HepG2 (cell line): ENCODE results near the gene CYP2U1. TPM values are rescaled to one million over a fixed set of nuclear protein-coding genes. Genes with fewer than 3 reads are reported as not detected.

Experiments
- ATAC-seq: fragments of 200-7000 bp; cut with Tn5 transposase; 3 replicates; pipeline ENCODE4 v1.9.1; 2020; ENCODE audit warnings: mild to moderate bottlenecking, moderate library complexity
- BruUV-seq: library from RNA; stranded (reverse); fragments of 400-500 nt; replicated peaks from 2 replicates; lab custom pipeline; 2021; lab: Mats Ljungman, UMichigan
- CTCF ChIA-PET: fragments of 300-600 bp; formaldehyde crosslinking; extraction: SDS; loops from one replicate; lab custom pipeline; 2021; ENCODE audit warnings: low total read pairs, inconsistent platforms, low intra/inter-chr PET ratio; lab: Yijun Ruan, JAX
- POLR2A ChIA-PET: fragments of 350-600 bp; sonication (Branson Sonifier 250); formaldehyde crosslinking; loops from one replicate; lab custom pipeline; 2020; ENCODE audit warnings: antibody characterized with exemption, inconsistent platforms; lab: Yijun Ruan, JAX
- DNase-seq: peaks from one replicate; pipeline ENCODE4 v3.0.0-alpha.2; 2015; ENCODE audit warnings: low spot score
- FAIRE-seq: peaks from 3 replicates; lab custom pipeline; 2011; peaks lifted over from hg19 to GRCh38; lab: Jason Lieb, UNC
- H2AFZ ChIP-seq: one replicate; pipeline ENCODE4 v1.6.1; 2011; ENCODE audit warnings: low read length, inconsistent platforms
- H3K27ac ChIP-seq: fragments of 300-600 bp; 3 replicates; pipeline ENCODE4 v1.8.0; 2011; ENCODE audit warnings: mixed run types, mild to moderate bottlenecking, mixed read lengths, low read length, inconsistent platforms; ENCODE audit not compliant: insufficient read depth; ENCODE audit errors: extremely low read length
- H3K27me3 ChIP-seq, 2 experiments: fragments of 200-600 bp in 1 of 2; 2 replicates in 1 of 2; 3 replicates in 1 of 2; pipeline versions ENCODE4 v1.6.0 to v1.8.0; 2011; ENCODE audit warnings: low read length in 2 of 2, mild to moderate bottlenecking in 2 of 2, moderate library complexity in 2 of 2, inconsistent platforms in 1 of 2; ENCODE audit not compliant: insufficient read depth in 2 of 2, control insufficient read depth in 1 of 2
- H3K36me3 ChIP-seq, 2 experiments: fragments of 200-600 bp in 1 of 2; replicated peaks in 1 of 2; 2 replicates in 1 of 2; 3 replicates in 1 of 2; pipeline versions ENCODE4 v1.5.1 to v1.8.0; 2011; ENCODE audit warnings: low read length in 2 of 2, inconsistent platforms in 1 of 2; ENCODE audit not compliant: insufficient read depth in 2 of 2, control insufficient read depth in 1 of 2
- H3K4me1 ChIP-seq: 2 replicates; pipeline ENCODE4 v1.5.1; 2012; ENCODE audit warnings: low read length, inconsistent platforms; ENCODE audit not compliant: insufficient read depth
- H3K4me2 ChIP-seq: 2 replicates; pipeline ENCODE4 v1.6.0; 2011; ENCODE audit warnings: low read depth, low read length, inconsistent platforms
- H3K4me3 ChIP-seq, 3 experiments: fragments of 200-600 bp in 1 of 3; sonication (generic), shearing (Covaris generic) in 1 of 3; replicated peaks in 1 of 3; 2 replicates each; pipeline ENCODE4 v1.5.1; 2011 to 2016; ENCODE audit warnings: low read length in 3 of 3, inconsistent platforms in 2 of 3, low read depth in 2 of 3, mild to moderate bottlenecking in 2 of 3, control low read depth in 1 of 3, mixed read lengths in 1 of 3; ENCODE audit not compliant: insufficient read depth in 1 of 3
- H3K79me2 ChIP-seq: one replicate; pipeline ENCODE4 v1.6.1; 2011; ENCODE audit warnings: low read length, inconsistent platforms; ENCODE audit not compliant: insufficient read depth
- H3K9ac ChIP-seq: 2 replicates; pipeline ENCODE4 v1.6.0; 2011; ENCODE audit warnings: mild to moderate bottlenecking, low read depth, low read length, inconsistent platforms; ENCODE audit not compliant: insufficient read depth
- H3K9me3 ChIP-seq: 2 replicates; pipeline ENCODE4 v1.5.1; 2012; ENCODE audit warnings: mild to moderate bottlenecking, low read length
- H4K20me1 ChIP-seq: 2 replicates; pipeline ENCODE4 v1.6.0; 2011; ENCODE audit warnings: inconsistent platforms, mild to moderate bottlenecking, low read length, moderate library complexity; ENCODE audit not compliant: insufficient read depth
- DBP ChIP-seq: sonication (generic); formaldehyde crosslinking; IDR thresholded peaks from 2 replicates; pipeline ENCODE4 v1.4.0; 2020; ENCODE audit warnings: missing genetic modification reagents; ENCODE audit errors: not compliant biosample characterization
- GLI4 ChIP-seq: sonication (generic); formaldehyde crosslinking; IDR thresholded peaks from 2 replicates; pipeline ENCODE4 v1.5.1; 2020; ENCODE audit warnings: missing genetic modification reagents, mild to moderate bottlenecking, moderate library complexity, borderline replicate concordance
- HNRNPLL ChIP-seq: fragments of 200-400 bp; formaldehyde crosslinking; IDR thresholded peaks from 2 replicates; pipeline ENCODE4 v1.6.1; 2017; ENCODE audit warnings: mild to moderate bottlenecking, low read depth, low read length; ENCODE audit not compliant: poor library complexity, severe bottlenecking
- IRF1 ChIP-seq: sonication (generic); formaldehyde crosslinking; IDR thresholded peaks from 2 replicates; pipeline ENCODE4 v1.4.0; 2020; ENCODE audit warnings: low read depth, mild to moderate bottlenecking, missing genetic modification reagents
- NKX3-1 ChIP-seq: sonication (generic); formaldehyde crosslinking; IDR thresholded peaks from 2 replicates; pipeline ENCODE4 v1.5.0; 2020; ENCODE audit warnings: missing genetic modification reagents
- RFX5 ChIP-seq: IDR thresholded peaks from 2 replicates; pipeline ENCODE4 v1.6.1; 2011; ENCODE audit warnings: low read depth, low read length, improper control_type of control experiment
- SP2 ChIP-seq: sonication (generic); formaldehyde crosslinking; IDR thresholded peaks from 2 replicates; pipeline ENCODE4 v1.5.1; 2020; ENCODE audit warnings: mild to moderate bottlenecking, missing genetic modification reagents
- SP5 ChIP-seq: IDR thresholded peaks from 2 replicates; pipeline ENCODE4 v1.6.1; 2016; ENCODE audit warnings: low read depth, borderline replicate concordance
- SRF ChIP-seq: IDR thresholded peaks from 2 replicates; pipeline ENCODE4 v1.6.1; 2011; ENCODE audit warnings: mild to moderate bottlenecking, low read depth, low read length, moderate library complexity
- ZBTB10 ChIP-seq: sonication (generic); formaldehyde crosslinking; IDR thresholded peaks from 2 replicates; pipeline ENCODE4 v1.4.0; 2020; ENCODE audit warnings: missing genetic modification reagents, borderline replicate concordance
- ZNF20 ChIP-seq: sonication (generic); formaldehyde crosslinking; IDR thresholded peaks from 2 replicates; pipeline ENCODE4 v1.4.0; 2020; ENCODE audit warnings: mild to moderate bottlenecking, moderate library complexity, missing genetic modification reagents
- ZNF264 ChIP-seq: sonication (generic); formaldehyde crosslinking; IDR thresholded peaks from 2 replicates; pipeline ENCODE4 v1.4.0; 2020; ENCODE audit warnings: missing genetic modification reagents
- ZUFSP ChIP-seq: sonication (generic); formaldehyde crosslinking; IDR thresholded peaks from 2 replicates; pipeline ENCODE4 v1.9.0; 2021; ENCODE audit warnings: missing genetic modification reagents, mild to moderate bottlenecking, borderline replicate concordance
- WGBS: methylation state at CpG from one replicate; pipeline ENCODE4 v1.1.6; 2017; ENCODE audit warnings: low lambda C conversion rate; 5-methylcytosine and 5-hydroxymethylcytosine counted together
- in situ Hi-C: cut with HindIII; loops from 2 replicates; pipeline ENCODE4 v1.10.0; 2017; ENCODE audit warnings: low pct_unique_long_range_greater_than_20kb; ENCODE audit not compliant: extremely low pct_ligation_motif_present
- intact Hi-C: fragments of 100-400 bp; cut with micrococcal nuclease; formaldehyde crosslinking; loops from one replicate; pipeline ENCODE4 v1.10.0; 2022; ENCODE audit not compliant: unreplicated experiment
- polyA plus RNA-seq, 8 experiments: library from polyadenylated mRNA; depleted of rRNA in 3 of 8; stranded (reverse) in 7 of 8; unstranded in 1 of 8; fragments of >200 nt; fragmentation: Illumina TruSeq in 4 of 8; extraction: Trizol in 4 of 8; gene quantifications; 2 replicates each; pipeline versions ENCODE4 v1.2.1 to v1.2.3, GENCODE V29; 2011 to 2016; ENCODE audit warnings: low read depth in 4 of 8, missing spikeins in 1 of 8, mixed read lengths in 1 of 8; ENCODE audit not compliant: insufficient read depth in 1 of 8
- total RNA-seq, 5 experiments: library from RNA; depleted of rRNA; stranded (reverse); fragments of >200 nt; fragmentation: Illumina TruSeq; extraction: Trizol; gene quantifications; 2 replicates each; pipeline ENCODE4 v1.2.3, GENCODE V29; 2016; ENCODE audit warnings: low read depth in 1 of 5

CYP2U1 gene
- total and polyA plus RNA-seq, 2 of the 13 experiments (the other 11 are each of a cell fraction or from before 2014, with no cell fraction given), result 1.4 to 3.4 TPM

GRCh38 chr4:107937040-107937439, 5.7 kb downstream of the CYP2U1 start:
- no TSS peak for BruUV-seq
- ChIA-PET POLR2A (no interaction called here), CTCF (no interaction called here)
- no peak for DNase-seq
- no peaks in the 10 kb centered on the region for H4K20me1 ChIP-seq
- no peak overlapping the region for H3K9ac ChIP-seq
- 90% methylated on average over 2 of the region's 2 CpGs for WGBS
- no peaks in the 10 kb centered on the region for H3K27me3 ChIP-seq
- no peaks in the 10 kb centered on the region for H3K79me2 ChIP-seq
- no peaks in the 10 kb centered on the region for H3K9me3 ChIP-seq
- no peak overlapping the region for H3K4me2 ChIP-seq
- no peak overlapping the region for H3K27ac ChIP-seq
- FAIRE-seq, result no peak
- intact Hi-C loops, result no loop called here
- in situ Hi-C loops, result no loop called here
- no peak overlapping the region for H3K4me3 ChIP-seq
- no peak for ATAC-seq
- H3K36me3 ChIP-seq, result no peaks in the 10 kb centered on the region
- H3K4me1 ChIP-seq, result peaks cover 10% of the 10 kb centered on the region
- H2AFZ ChIP-seq, result no peak overlapping the region
- TF ChIP-seq ZBTB10 (CRISPR knock-in tag) (no peak), IRF1 (CRISPR knock-in tag) (no peak), GLI4 (CRISPR knock-in tag) (no peak), ZNF20 (CRISPR knock-in tag) (no peak), ZUFSP (CRISPR knock-in tag) (no peak), ZNF264 (CRISPR knock-in tag) (no peak), NKX3-1 (no peak), SRF (no peak), RFX5 (no peak), DBP (CRISPR knock-in tag) (no peak), HNRNPLL (no peak), SP5 (CRISPR knock-in tag) (no peak), SP2 (CRISPR knock-in tag) (no peak)
- TF ChIP-seq, all 625 proteins: peak for 0
